CD1c-positive myeloid dendritic cell (primary cell): ENCODE results near the gene KCNQ5.

Source experiments
- DNase-seq: peaks from one replicate; pipeline ENCODE4 v3.0.0-alpha.2; 2016; ENCODE audit errors: extremely low spot score

The KCNQ5 gene

GRCh38 chr6:72675396-72675795 is 53.5 kb downstream of the KCNQ5 start:
- no peak for DNase-seq

GRCh38 chr6:72676995-72677394 is 55.1 kb downstream of the KCNQ5 start:
- no peak for DNase-seq

- no peak for DNase-seq
Measured at GRCh38 chr6:72677740-72678139, 55.9 kb downstream of the KCNQ5 start.

GRCh38 chr6:72683797-72684196 is 61.9 kb downstream of the KCNQ5 start:
- no peak for DNase-seq

- no peak for DNase-seq
Measured at GRCh38 chr6:72689107-72689954, 67.5 kb downstream of the KCNQ5 start.

GRCh38 chr6:72691249-72691648 is 69.4 kb downstream of the KCNQ5 start:
- DNase-seq: no peak

GRCh38 chr6:72696055-72696454 is 74.2 kb downstream of the KCNQ5 start:
- no peak for DNase-seq

GRCh38 chr6:72699159-72699558 is 77.3 kb downstream of the KCNQ5 start:
- DNase-seq: no peak

GRCh38 chr6:72702421-72702820 is 80.6 kb downstream of the KCNQ5 start:
- DNase-seq: no peak

GRCh38 chr6:72703093-72703492 is 81.2 kb downstream of the KCNQ5 start:
- DNase-seq: no peak

- no peak for DNase-seq
Measured at GRCh38 chr6:72704979-72705378, 83.1 kb downstream of the KCNQ5 start.

- DNase-seq: no peak
Measured at GRCh38 chr6:72709431-72709830, 87.6 kb downstream of the KCNQ5 start.

GRCh38 chr6:72711731-72712130 is 89.9 kb downstream of the KCNQ5 start:
- no peak for DNase-seq

GRCh38 chr6:72712910-72713309 is 91.0 kb downstream of the KCNQ5 start:
- DNase-seq: no peak

- DNase-seq: no peak
Measured at GRCh38 chr6:72715119-72715518, 93.3 kb downstream of the KCNQ5 start.

- no peak for DNase-seq
Measured at GRCh38 chr6:72716916-72717315, 95.1 kb downstream of the KCNQ5 start.

- DNase-seq: no peak
Measured at GRCh38 chr6:72720464-72720863, 98.6 kb downstream of the KCNQ5 start.

GRCh38 chr6:72721346-72721745 is 99.5 kb downstream of the KCNQ5 start:
- DNase-seq: no peak

GRCh38 chr6:72724545-72724944 is 102.7 kb downstream of the KCNQ5 start:
- DNase-seq: no peak

- no peak for DNase-seq
Measured at GRCh38 chr6:72728706-72729343, 107.0 kb downstream of the KCNQ5 start.

- DNase-seq: no peak
Measured at GRCh38 chr6:72733045-72733444, 111.2 kb downstream of the KCNQ5 start.

- DNase-seq: no peak
Measured at GRCh38 chr6:72738091-72738490, 116.2 kb downstream of the KCNQ5 start.

GRCh38 chr6:72739368-72739779 is 117.5 kb downstream of the KCNQ5 start:
- DNase-seq: no peak
